ENCODE results near the gene LIFR.
A peak's percentile ranks its signal among the peaks of the same experiment; 100 is the strongest.

The LIFR gene

DNA sequence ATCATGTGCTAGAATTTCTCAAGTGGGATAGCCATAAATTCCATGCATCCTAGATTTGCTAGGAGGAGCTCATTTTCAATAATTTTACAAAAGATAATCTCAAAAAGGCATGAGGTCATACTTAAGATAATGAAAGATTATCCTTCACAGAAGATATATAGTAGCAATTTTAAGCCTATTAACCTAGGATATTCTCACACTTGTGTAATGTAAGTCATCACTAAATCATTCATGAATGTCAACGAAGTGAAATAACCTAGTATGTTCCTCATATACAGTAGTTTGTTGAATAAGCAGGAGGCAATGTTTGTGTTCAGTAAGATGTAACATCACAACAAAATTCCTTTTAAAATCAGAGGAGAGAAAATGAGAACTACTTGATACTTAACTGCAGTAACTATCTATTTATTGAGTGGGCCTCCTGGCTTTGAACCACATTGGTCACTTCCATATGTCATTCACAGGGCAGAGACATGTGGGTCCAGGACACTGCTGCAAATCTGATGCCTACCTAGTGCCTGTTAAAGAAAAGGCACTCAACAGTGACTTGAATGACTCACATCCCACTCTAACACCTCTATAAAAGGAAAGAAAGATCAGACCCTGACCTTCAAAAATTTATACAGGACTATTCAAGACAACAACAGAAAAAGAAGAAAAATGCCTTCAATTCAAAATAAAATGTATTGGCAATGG lies 8.2 kb downstream of the LIFR start:
- Histone ChIP-seq H3K27ac (peak overlapping the region; percentile 45 to 70), H3K4me3 (no peak overlapping the region)
- DNase-seq (ENCODE audit: low spot score): no peak
- TF ChIP-seq, protein P1, sequence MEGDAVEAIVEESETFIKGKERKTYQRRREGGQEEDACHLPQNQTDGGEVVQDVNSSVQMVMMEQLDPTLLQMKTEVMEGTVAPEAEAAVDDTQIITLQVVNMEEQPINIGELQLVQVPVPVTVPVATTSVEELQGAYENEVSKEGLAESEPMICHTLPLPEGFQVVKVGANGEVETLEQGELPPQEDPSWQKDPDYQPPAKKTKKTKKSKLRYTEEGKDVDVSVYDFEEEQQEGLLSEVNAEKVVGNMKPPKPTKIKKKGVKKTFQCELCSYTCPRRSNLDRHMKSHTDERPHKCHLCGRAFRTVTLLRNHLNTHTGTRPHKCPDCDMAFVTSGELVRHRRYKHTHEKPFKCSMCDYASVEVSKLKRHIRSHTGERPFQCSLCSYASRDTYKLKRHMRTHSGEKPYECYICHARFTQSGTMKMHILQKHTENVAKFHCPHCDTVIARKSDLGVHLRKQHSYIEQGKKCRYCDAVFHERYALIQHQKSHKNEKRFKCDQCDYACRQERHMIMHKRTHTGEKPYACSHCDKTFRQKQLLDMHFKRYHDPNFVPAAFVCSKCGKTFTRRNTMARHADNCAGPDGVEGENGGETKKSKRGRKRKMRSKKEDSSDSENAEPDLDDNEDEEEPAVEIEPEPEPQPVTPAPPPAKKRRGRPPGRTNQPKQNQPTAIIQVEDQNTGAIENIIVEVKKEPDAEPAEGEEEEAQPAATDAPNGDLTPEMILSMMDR (IDR thresholded peaks at IDR 0.05): no peak

GRCh38 chr5:38547257-38547656 lies 9.2 kb downstream of the LIFR start:
- no peak for DNase-seq (ENCODE audit: low spot score)
- no peak overlapping the region for H3K4me3 ChIP-seq
- TF ChIP-seq, protein P1 (IDR thresholded peaks at IDR 0.05): no peak
- peak overlapping the region; percentile 54 to 80 for H3K27ac ChIP-seq

DNA sequence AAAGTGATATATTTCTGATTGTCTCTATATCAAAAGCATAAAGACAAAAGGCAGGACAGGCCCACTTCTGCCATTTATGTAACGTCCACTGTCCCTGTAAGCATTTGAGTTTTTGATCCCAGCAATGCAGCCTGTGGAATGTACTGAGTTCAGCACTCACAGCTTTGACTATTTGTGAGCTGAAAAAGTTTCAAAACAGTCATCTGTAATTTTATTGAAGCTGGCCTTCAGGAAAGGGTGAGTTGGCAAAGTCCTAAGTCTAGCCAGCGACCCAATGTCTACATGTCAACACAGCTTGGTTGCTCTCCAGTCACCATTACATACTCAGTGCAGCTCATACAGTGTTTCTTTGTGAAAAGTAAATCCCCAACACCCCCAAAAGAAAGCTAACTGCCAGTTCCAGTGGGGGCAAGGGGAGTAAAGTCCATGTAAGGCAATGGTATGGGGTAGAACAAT lies 9.7 kb downstream of the LIFR start:
- no peak for DNase-seq (ENCODE audit: low spot score)
- TF ChIP-seq, protein P1 (IDR thresholded peaks at IDR 0.05): no peak
- Histone ChIP-seq H3K27ac (peak overlapping the region; percentile 54 to 80), H3K4me3 (no peak overlapping the region)

DNA sequence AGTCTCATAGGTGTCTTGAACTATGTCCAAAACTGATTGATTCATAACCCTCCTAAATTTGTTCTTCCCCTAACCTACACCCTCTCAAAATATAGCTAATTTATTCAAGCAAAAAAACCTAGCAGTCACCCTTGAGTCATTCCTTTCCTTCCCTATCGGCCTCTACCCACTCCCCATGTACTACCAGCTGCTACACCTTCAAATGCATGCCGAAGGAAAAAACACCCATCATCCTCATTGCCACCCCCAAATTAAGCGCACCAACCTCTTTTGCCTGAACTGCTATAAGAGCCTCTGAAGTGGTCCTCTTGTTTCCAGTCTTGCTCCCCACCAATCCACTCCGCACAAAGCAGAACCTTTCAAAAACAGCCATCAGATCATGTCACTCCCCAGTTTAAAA lies 12.6 kb downstream of the LIFR start:
- no peak for DNase-seq (ENCODE audit: low spot score)
- Histone ChIP-seq H3K27ac (no peak overlapping the region), H3K4me3 (no peak overlapping the region)
- TF ChIP-seq, protein P1 (IDR thresholded peaks at IDR 0.05): no peak

DNA sequence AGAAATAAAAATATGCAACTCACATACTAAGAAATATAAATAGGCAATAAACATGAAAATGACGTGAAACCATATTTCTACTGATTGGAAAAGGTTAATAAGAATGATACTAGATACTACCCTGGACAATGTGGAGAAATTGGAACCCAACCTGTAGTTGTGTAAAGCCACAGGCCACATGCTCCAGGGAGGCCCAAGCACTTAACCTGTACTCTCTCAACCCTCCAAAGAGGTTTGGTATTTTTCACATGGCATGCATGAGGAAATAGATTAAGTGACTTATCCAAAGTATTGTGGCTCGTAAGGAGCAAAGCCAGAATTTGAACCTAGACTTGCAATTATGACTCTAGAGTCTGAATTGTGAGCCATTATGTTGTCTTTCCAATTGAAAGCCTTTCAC lies 13.4 kb downstream of the LIFR start:
- TF ChIP-seq, protein P1 (IDR thresholded peaks at IDR 0.05): no peak
- Histone ChIP-seq H3K27ac (no peak overlapping the region), H3K4me3 (no peak overlapping the region)
- DNase-seq (ENCODE audit: low spot score): no peak

- DNase-seq (ENCODE audit: low spot score): no peak
- H3K4me3 ChIP-seq: no peak overlapping the region
- peak overlapping the region; percentile 16 to 19 for H3K27ac ChIP-seq
- TF ChIP-seq, protein P1 (IDR thresholded peaks at IDR 0.05): no peak
These were observed 15.2 kb downstream of the LIFR start for GRCh38 chr5:38541174-38541725.

DNA sequence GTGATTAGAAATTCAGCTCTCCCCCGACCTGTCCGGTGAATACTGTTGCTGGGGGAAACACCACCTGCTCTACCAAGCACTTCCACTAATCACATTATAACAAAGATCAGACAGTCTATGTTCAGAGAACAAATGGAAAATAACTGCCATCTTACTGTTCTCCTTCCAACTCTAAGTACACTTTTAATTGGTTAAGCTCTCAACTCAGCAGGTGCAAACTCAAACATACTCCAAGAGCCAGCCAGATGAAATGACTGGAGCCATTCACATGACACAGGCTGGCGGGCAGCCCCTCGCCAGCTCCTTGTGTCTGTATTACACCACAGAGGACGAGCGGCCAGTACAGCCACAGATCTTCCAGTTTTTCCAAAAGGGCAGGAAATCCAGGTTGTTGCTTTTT lies 16.1 kb downstream of the LIFR start:
- TF ChIP-seq, protein P1 (IDR thresholded peaks at IDR 0.05): no peak
- Histone ChIP-seq H3K27ac (peak overlapping the region; percentile 16 to 38), H3K4me3 (peak overlapping the region; percentile 33)
- no peak for DNase-seq (ENCODE audit: low spot score)

Data from coronary artery (tissue), 2 donors.